Measurements from ENCODE around the gene C1GALT1C1L.

Gene C1GALT1C1L

GRCh38 chr2:43648994-43649701 is 27.1 kb downstream of the C1GALT1C1L start:
- H2AFZ ChIP-seq (ENCODE audit: low read depth, low read length) = no peak overlapping the region

GRCh38 chr2:43643680-43644079 is 32.5 kb downstream of the C1GALT1C1L start:
- Histone ChIP-seq H3K4me3 (ENCODE audit: low read depth in 1 of 2, low read length in 2 of 2) (no peak overlapping the region), H2AFZ (ENCODE audit: low read depth, low read length) (no peak overlapping the region), H3K4me2 (ENCODE audit: insufficient read depth, low read length) (no peak overlapping the region), H3K4me1 (ENCODE audit: insufficient read depth, low read length) (no peaks in the 10 kb centered on the region), H4K20me1 (ENCODE audit: insufficient read depth, low read length) (no peaks in the 10 kb centered on the region), H3K36me3 (ENCODE audit: insufficient read depth, low read length) (no peaks in the 10 kb centered on the region), H3K27me3 (ENCODE audit: insufficient read depth, low read length, poor library complexity) (peaks cover 4% of the 10 kb centered on the region), H3K79me2 (ENCODE audit: insufficient read depth, low read length) (no peaks in the 10 kb centered on the region), H3K27ac (ENCODE audit: low read length) (no peak overlapping the region), H3K9ac (ENCODE audit: low read depth, low read length) (no peak overlapping the region), H3K9me3 (ENCODE audit: insufficient read depth, low read length, severe bottlenecking) (peaks cover 3% of the 10 kb centered on the region)
- DNase-seq = no peak
- no peak for TF ChIP-seq EZH2 (IDR thresholded peaks at IDR 0.05; ENCODE audit: borderline replicate concordance, low read depth, low read length, severe bottlenecking)
- TF ChIP-seq, protein P1, sequence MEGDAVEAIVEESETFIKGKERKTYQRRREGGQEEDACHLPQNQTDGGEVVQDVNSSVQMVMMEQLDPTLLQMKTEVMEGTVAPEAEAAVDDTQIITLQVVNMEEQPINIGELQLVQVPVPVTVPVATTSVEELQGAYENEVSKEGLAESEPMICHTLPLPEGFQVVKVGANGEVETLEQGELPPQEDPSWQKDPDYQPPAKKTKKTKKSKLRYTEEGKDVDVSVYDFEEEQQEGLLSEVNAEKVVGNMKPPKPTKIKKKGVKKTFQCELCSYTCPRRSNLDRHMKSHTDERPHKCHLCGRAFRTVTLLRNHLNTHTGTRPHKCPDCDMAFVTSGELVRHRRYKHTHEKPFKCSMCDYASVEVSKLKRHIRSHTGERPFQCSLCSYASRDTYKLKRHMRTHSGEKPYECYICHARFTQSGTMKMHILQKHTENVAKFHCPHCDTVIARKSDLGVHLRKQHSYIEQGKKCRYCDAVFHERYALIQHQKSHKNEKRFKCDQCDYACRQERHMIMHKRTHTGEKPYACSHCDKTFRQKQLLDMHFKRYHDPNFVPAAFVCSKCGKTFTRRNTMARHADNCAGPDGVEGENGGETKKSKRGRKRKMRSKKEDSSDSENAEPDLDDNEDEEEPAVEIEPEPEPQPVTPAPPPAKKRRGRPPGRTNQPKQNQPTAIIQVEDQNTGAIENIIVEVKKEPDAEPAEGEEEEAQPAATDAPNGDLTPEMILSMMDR (IDR thresholded peaks at IDR 0.05; ENCODE audit: borderline replicate concordance, extremely low read depth, low read length, poor library complexity, severe bottlenecking) = no peak
- no peak for ATAC-seq (ENCODE audit: insufficient read depth, low read depth)

More at GRCh38 chr2:43648994-43649701, 27.1 kb downstream of the C1GALT1C1L start:
- H3K9ac ChIP-seq (ENCODE audit: low read depth, low read length) = no peak overlapping the region
- H3K27ac ChIP-seq (ENCODE audit: low read length) = no peak overlapping the region
- H4K20me1 ChIP-seq (ENCODE audit: insufficient read depth, low read length) = no peaks in the 10 kb centered on the region
- H3K4me2 ChIP-seq (ENCODE audit: insufficient read depth, low read length) = no peak overlapping the region
- no peaks in the 10 kb centered on the region for H3K36me3 ChIP-seq (ENCODE audit: insufficient read depth, low read length)
- H3K4me1 ChIP-seq (ENCODE audit: insufficient read depth, low read length) = no peaks in the 10 kb centered on the region
- DNase-seq (no peak), ATAC-seq (ENCODE audit: insufficient read depth, low read depth) (no peak)
- H3K27me3 ChIP-seq (ENCODE audit: insufficient read depth, low read length, poor library complexity) = peaks cover 13% of the 10 kb centered on the region
- H3K79me2 ChIP-seq (ENCODE audit: insufficient read depth, low read length) = no peaks in the 10 kb centered on the region
- H3K4me3 ChIP-seq (ENCODE audit: low read depth in 1 of 2, low read length in 2 of 2) = no peak overlapping the region
- H3K9me3 ChIP-seq (ENCODE audit: insufficient read depth, low read length, severe bottlenecking) = no peaks in the 10 kb centered on the region
- no peak for TF ChIP-seq EZH2 (IDR thresholded peaks at IDR 0.05; ENCODE audit: borderline replicate concordance, low read depth, low read length, severe bottlenecking)
- TF ChIP-seq, protein P1 (IDR thresholded peaks at IDR 0.05; ENCODE audit: borderline replicate concordance, extremely low read depth, low read length, poor library complexity, severe bottlenecking) = no peak

- Histone ChIP-seq H3K4me2 (ENCODE audit: insufficient read depth, low read length) (no peak overlapping the region), H2AFZ (ENCODE audit: low read depth, low read length) (no peak overlapping the region), H3K9me3 (ENCODE audit: insufficient read depth, low read length, severe bottlenecking) (peaks cover 3% of the 10 kb centered on the region), H4K20me1 (ENCODE audit: insufficient read depth, low read length) (no peaks in the 10 kb centered on the region), H3K4me1 (ENCODE audit: insufficient read depth, low read length) (no peaks in the 10 kb centered on the region), H3K79me2 (ENCODE audit: insufficient read depth, low read length) (no peaks in the 10 kb centered on the region), H3K9ac (ENCODE audit: low read depth, low read length) (no peak overlapping the region), H3K27me3 (ENCODE audit: insufficient read depth, low read length, poor library complexity) (peaks cover 4% of the 10 kb centered on the region), H3K4me3 (ENCODE audit: low read depth in 1 of 2, low read length in 2 of 2) (no peak overlapping the region), H3K27ac (ENCODE audit: low read length) (no peak overlapping the region), H3K36me3 (ENCODE audit: insufficient read depth, low read length) (no peaks in the 10 kb centered on the region)
- no peak for ATAC-seq (ENCODE audit: insufficient read depth, low read depth)
- DNase-seq = no peak
- TF ChIP-seq, protein P1 (IDR thresholded peaks at IDR 0.05; ENCODE audit: borderline replicate concordance, extremely low read depth, low read length, poor library complexity, severe bottlenecking) = no peak
- no peak for TF ChIP-seq EZH2 (IDR thresholded peaks at IDR 0.05; ENCODE audit: borderline replicate concordance, low read depth, low read length, severe bottlenecking)
Observed at GRCh38 chr2:43642363-43642762, 33.9 kb downstream of the C1GALT1C1L start.

Measured in DND-41 (cell line).